ENCODE results near the gene SV2C.

Gene SV2C

GRCh38 chr5:76376866-76377230, 293.7 kb downstream of the SV2C start (continued):
- TF ChIP-seq PATZ1 (CRISPR knock-in tag; IDR thresholded peaks at IDR 0.05; ENCODE audit: borderline replicate concordance), result no peak
- no peak for TF ChIP-seq ISL1 (CRISPR knock-in tag; IDR thresholded peaks at IDR 0.05)
- TF ChIP-seq OSR1 (CRISPR knock-in tag; IDR thresholded peaks at IDR 0.05), result no peak
- TF ChIP-seq ZNF70 (CRISPR knock-in tag; IDR thresholded peaks at IDR 0.05), result no peak

- no peak for TF ChIP-seq OSR1 (CRISPR knock-in tag; IDR thresholded peaks at IDR 0.05)
- ATAC-seq, result no peak
These were observed 295.2 kb downstream of the SV2C start for GRCh38 chr5:76378355-76378754.

DNA sequence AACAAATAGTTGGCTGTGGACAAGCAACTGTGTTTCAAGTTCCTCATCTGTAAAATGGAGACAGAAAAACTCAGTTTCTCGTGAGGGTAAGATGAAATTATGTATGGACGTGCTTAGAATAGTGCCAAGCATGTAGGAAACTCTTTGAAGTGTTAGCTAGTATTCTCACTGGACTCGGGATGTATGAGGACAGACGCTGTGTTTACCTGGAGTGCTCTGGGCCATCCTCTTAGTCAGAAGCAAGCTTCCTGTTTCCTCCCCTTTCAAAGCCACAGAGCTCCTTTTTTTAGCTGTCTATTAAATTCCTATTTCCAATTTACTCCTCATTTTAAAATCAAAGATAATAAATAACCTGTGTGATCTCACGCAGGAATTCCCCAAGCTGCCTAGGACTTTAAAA, 296.1 kb downstream of the SV2C start:
- no peak for ATAC-seq

GRCh38 chr5:76379855-76380254, 296.7 kb downstream of the SV2C start:
- TF ChIP-seq PATZ1 (CRISPR knock-in tag; IDR thresholded peaks at IDR 0.05; ENCODE audit: borderline replicate concordance), result no peak
- no peak for TF ChIP-seq CSDC2 (CRISPR knock-in tag; IDR thresholded peaks at IDR 0.05)
- ATAC-seq, result no peak

More for the DNA sequence above, 296.1 kb downstream of the SV2C start:
- TF ChIP-seq ESRRG (CRISPR knock-in tag; IDR thresholded peaks at IDR 0.05) (no peak), ZFP30 (CRISPR knock-in tag; IDR thresholded peaks at IDR 0.05) (no peak), ZNF8 (CRISPR knock-in tag; IDR thresholded peaks at IDR 0.05) (no peak)
- TF ChIP-seq, protein P1, sequence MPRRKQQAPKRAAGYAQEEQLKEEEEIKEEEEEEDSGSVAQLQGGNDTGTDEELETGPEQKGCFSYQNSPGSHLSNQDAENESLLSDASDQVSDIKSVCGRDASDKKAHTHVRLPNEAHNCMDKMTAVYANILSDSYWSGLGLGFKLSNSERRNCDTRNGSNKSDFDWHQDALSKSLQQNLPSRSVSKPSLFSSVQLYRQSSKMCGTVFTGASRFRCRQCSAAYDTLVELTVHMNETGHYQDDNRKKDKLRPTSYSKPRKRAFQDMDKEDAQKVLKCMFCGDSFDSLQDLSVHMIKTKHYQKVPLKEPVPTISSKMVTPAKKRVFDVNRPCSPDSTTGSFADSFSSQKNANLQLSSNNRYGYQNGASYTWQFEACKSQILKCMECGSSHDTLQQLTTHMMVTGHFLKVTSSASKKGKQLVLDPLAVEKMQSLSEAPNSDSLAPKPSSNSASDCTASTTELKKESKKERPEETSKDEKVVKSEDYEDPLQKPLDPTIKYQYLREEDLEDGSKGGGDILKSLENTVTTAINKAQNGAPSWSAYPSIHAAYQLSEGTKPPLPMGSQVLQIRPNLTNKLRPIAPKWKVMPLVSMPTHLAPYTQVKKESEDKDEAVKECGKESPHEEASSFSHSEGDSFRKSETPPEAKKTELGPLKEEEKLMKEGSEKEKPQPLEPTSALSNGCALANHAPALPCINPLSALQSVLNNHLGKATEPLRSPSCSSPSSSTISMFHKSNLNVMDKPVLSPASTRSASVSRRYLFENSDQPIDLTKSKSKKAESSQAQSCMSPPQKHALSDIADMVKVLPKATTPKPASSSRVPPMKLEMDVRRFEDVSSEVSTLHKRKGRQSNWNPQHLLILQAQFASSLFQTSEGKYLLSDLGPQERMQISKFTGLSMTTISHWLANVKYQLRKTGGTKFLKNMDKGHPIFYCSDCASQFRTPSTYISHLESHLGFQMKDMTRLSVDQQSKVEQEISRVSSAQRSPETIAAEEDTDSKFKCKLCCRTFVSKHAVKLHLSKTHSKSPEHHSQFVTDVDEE (CRISPR knock-in tag; IDR thresholded peaks at IDR 0.05), result no peak

GRCh38 chr5:76380346-76381066, 297.3 kb downstream of the SV2C start:
- TF ChIP-seq ZC3H10 (CRISPR knock-in tag; IDR thresholded peaks at IDR 0.05), result no peak
- TF ChIP-seq, protein P1 (CRISPR knock-in tag; IDR thresholded peaks at IDR 0.05), result no peak
- no peak for TF ChIP-seq ZFP3 (CRISPR knock-in tag; IDR thresholded peaks at IDR 0.05)
- TF ChIP-seq TOX (CRISPR knock-in tag; IDR thresholded peaks at IDR 0.05; ENCODE audit: borderline replicate concordance), result no peak
- no peak for TF ChIP-seq TCF4 (CRISPR knock-in tag; IDR thresholded peaks at IDR 0.05; ENCODE audit: borderline replicate concordance)
- no peak for TF ChIP-seq GLIS3 (CRISPR knock-in tag; IDR thresholded peaks at IDR 0.05)
- TF ChIP-seq ZFP30 (CRISPR knock-in tag; IDR thresholded peaks at IDR 0.05), result no peak
- ATAC-seq, result no peak

All from SK-N-SH treated with all-trans-retinoic acid at 6 μM for 48 hours (cell line).